Psoas muscle (tissue), 8 donors: ENCODE measurements around the gene KRT13. TPM values are rescaled to one million over a fixed set of nuclear protein-coding genes. Genes with fewer than 3 reads are reported as not detected.

ENCODE experiments used
- ATAC-seq, 4 donors: fragments of 200-7000 bp; cut with Tn5 transposase; one replicate each; pipeline ENCODE4 v1.9.1; 2020; ENCODE audit warnings: moderate library complexity in 3 of 4, mild to moderate bottlenecking in 2 of 4
- DNase-seq, 2 donors: peaks; one replicate each; pipeline ENCODE4 v3.0.0-alpha.2; 2020
- H3K27ac ChIP-seq: fragments of 200-600 bp; one replicate; pipeline ENCODE4 v1.8.0; 2022
- H3K27me3 ChIP-seq, 3 donors: fragments of 200-600 bp in 1 of 3; one replicate each; pipeline versions ENCODE4 v1.6.1 to v1.8.0; 2013 to 2022; ENCODE audit warnings: low read length in 2 of 3, mild to moderate bottlenecking in 2 of 3, moderate library complexity in 1 of 3; ENCODE audit not compliant: insufficient read depth in 3 of 3
- H3K36me3 ChIP-seq, 2 donors: fragments of 200-600 bp in 1 of 2; one replicate each; pipeline versions ENCODE4 v1.6.1 to v1.8.0; 2013 to 2022; ENCODE audit warnings: low read depth in 1 of 2, mild to moderate bottlenecking in 1 of 2, moderate library complexity in 1 of 2; ENCODE audit not compliant: insufficient read depth in 1 of 2
- H3K4me1 ChIP-seq: fragments of 200-600 bp; one replicate; pipeline ENCODE4 v1.8.0; 2022
- H3K4me3 ChIP-seq: fragments of 200-600 bp; one replicate; pipeline ENCODE4 v1.8.0; 2022; ENCODE audit warnings: mild to moderate bottlenecking
- H3K9me3 ChIP-seq: fragments of 200-600 bp; one replicate; pipeline ENCODE4 v1.8.0; 2022
- CTCF ChIP-seq: fragments of 200-600 bp; IDR thresholded peaks from one replicate; pipeline ENCODE4 v1.8.0; 2022; ENCODE audit warnings: antibody characterized with exemption
- WGBS, 3 donors: extraction: QIAGEN DNeasy Blood & Tissue Kit; methylation state at CpG; one replicate each; pipeline versions ENCODE4 v1.1.6 to v1.1.7; 2013; 5-methylcytosine and 5-hydroxymethylcytosine counted together
- intact Hi-C, 2 donors: fragments of 100-400 bp; cut with DNase I; formaldehyde crosslinking; loops; one replicate each; pipeline versions ENCODE4 v1.11.0 to v1.14.2; 2022
- long read RNA-seq, 2 donors: library from polyadenylated mRNA; unstranded; transcript quantifications; one replicate each; pipeline ENCODE4 v2.0.0, GENCODE V29; 2021
- polyA plus RNA-seq, 3 donors: library from polyadenylated mRNA; stranded (reverse); fragments of 200-250 nt; gene quantifications; one replicate each; pipeline ENCODE4 v1.2.3, GENCODE V29; 2013
- total RNA-seq, 4 donors: library from RNA; stranded (reverse); fragmentation: NEBNext Ultra II Directional in 2 of 4; extraction: Animal tissue kit (Norgen Biotek cat#: 25700) in 2 of 4; gene quantifications; one replicate each; pipeline versions ENCODE4 v1.2.1 to v1.2.4, GENCODE V29; 2021 to 2023
- donor health status: healthy with polysubstance abuse.
- donor health status: DM: no; HTN: no; CAD: no; lungs with moderate emphysema.
- donor health status: Bipolar disorder and iron deficiency.
- donor health status: healthy.
- donor health status: DM: yes; HTN: yes; CAD: no.
- donor health status: DM: no; HTN: no; CAD: no.
- donor health status: DM: no; HTN: no; CAD: no.
- donor health status: DM: yes; HTN: yes; CAD: no.

KRT13 gene
- total RNA-seq (1 to 10 TPM in 2 of 4 donors, not detected in 2; 1.3 to 2.7 TPM), polyA plus RNA-seq (1 to 10 TPM in 2 of 3 donors, under 1 TPM in 1; 0.13 to 3.3 (median 2.8) TPM)
- long read RNA-seq, donor 1 = 0 reads
- long read RNA-seq, donor 2 = 0 reads

- Histone ChIP-seq H3K27me3 (peaks cover 0 to 3% (median 0%) of the 10 kb centered on the region in 3 donors), H3K36me3 (no peaks in the 10 kb centered on the region), H3K27ac (no peak within 1 kb of the TSS), H3K4me3 (no peak within 1 kb of the TSS), H3K4me1 (no peaks in the 10 kb centered on the region), H3K9me3 (no peaks in the 10 kb centered on the region)
- no peak for DNase-seq
- no peak for ATAC-seq
- 87 to 94% (median 87%) methylated on average over 17 of the region's 17 CpGs for WGBS, 3 donors
- intact Hi-C loops = no loop called here
- TF ChIP-seq CTCF = no peak
These were observed at the start of gene KRT13 for GRCh38 chr17:41505007-41505808. Gene KRT13, minus strand, starts transcription at chr17:41505612. Its CDS starts 62 bp downstream, at chr17:41505550.

- Histone ChIP-seq H3K9me3 (no peaks in the 10 kb centered on the region), H3K27me3 (peaks cover 0 to 9% (median 2%) of the 10 kb centered on the region in 3 donors), H3K27ac (no peak overlapping the region), H3K36me3 (no peaks in the 10 kb centered on the region), H3K4me3 (no peak overlapping the region), H3K4me1 (peaks cover under 1% of the 10 kb centered on the region)
- ATAC-seq (no peak), DNase-seq (no peak)
- WGBS, 3 donors = 74 to 79% (median 74%) methylated on average over 8 of the region's 8 CpGs
- intact Hi-C loops = loop anchor here in 1 of 2 donors (10.0 kb wide), 1 partner anchor 649 kb away; no protein-coding TSS in a partner anchor
- TF ChIP-seq CTCF = no peak
These were observed 48.7 kb upstream of the KRT13 start for GRCh38 chr17:41553987-41554680.

- ATAC-seq = no peak
- WGBS, 3 donors = 85 to 88% (median 86%) methylated on average over 4 of the region's 4 CpGs
- intact Hi-C loops = loop anchor here in 1 of 2 donors (10.0 kb wide), 1 partner anchor 648 kb away; no protein-coding TSS in a partner anchor
- TF ChIP-seq CTCF = no peak
- Histone ChIP-seq H3K27ac (no peak overlapping the region), H3K9me3 (no peaks in the 10 kb centered on the region), H3K27me3 (peaks cover 0 to 14% (median 2%) of the 10 kb centered on the region in 3 donors), H3K36me3 (no peaks in the 10 kb centered on the region), H3K4me3 (no peak overlapping the region), H3K4me1 (peaks cover 6% of the 10 kb centered on the region)
- no peak for DNase-seq
These were observed 47.8 kb upstream of the KRT13 start for GRCh38 chr17:41553176-41553575.

GRCh38 chr17:41552455-41552854 lies 47.0 kb upstream of the KRT13 start:
- intact Hi-C loops = loop anchor here in 1 of 2 donors (10.0 kb wide), 1 partner anchor 648 kb away; no protein-coding TSS in a partner anchor

More at GRCh38 chr17:41552455-41552854, 47.0 kb upstream of the KRT13 start:
- Histone ChIP-seq H3K4me1 (peaks cover 6% of the 10 kb centered on the region), H3K36me3 (no peaks in the 10 kb centered on the region), H3K9me3 (no peaks in the 10 kb centered on the region), H3K27me3 (peaks cover 0 to 14% (median 2%) of the 10 kb centered on the region in 3 donors), H3K4me3 (no peak overlapping the region), H3K27ac (no peak overlapping the region)
- ATAC-seq = no peak
- no peak for DNase-seq
- no peak for TF ChIP-seq CTCF
- 91 to 95% (median 92%) methylated on average over 5 of the region's 5 CpGs for WGBS, 3 donors
